WTC11 (cell line): ENCODE measurements around the gene CLDN3. TPM values are rescaled to one million over a fixed set of nuclear protein-coding genes. Genes with fewer than 3 reads are reported as not detected.

ENCODE experiments used
- AR ChIP-seq: fragments of 250-450 bp; sonication (Bioruptor Pico); IDR thresholded peaks from 2 replicates; pipeline ENCODE4 v1.9.0; 2021; ENCODE audit warnings: mild to moderate bottlenecking
- ARID4B ChIP-seq: sonication (generic); formaldehyde crosslinking; IDR thresholded peaks from 2 replicates; pipeline ENCODE4 v1.8.0; 2023; ENCODE audit warnings: missing genetic modification reagents, mild to moderate bottlenecking, borderline replicate concordance
- CDX4 ChIP-seq: fragments of 250-450 bp; sonication (Bioruptor Pico); IDR thresholded peaks from 2 replicates; pipeline ENCODE4 v1.9.0; 2021; ENCODE audit warnings: moderate library complexity, mild to moderate bottlenecking, inconsistent platforms, borderline replicate concordance
- ELF4 ChIP-seq: sonication (generic); formaldehyde crosslinking; IDR thresholded peaks from 2 replicates; pipeline ENCODE4 v1.8.1; 2022; ENCODE audit warnings: low read depth, mild to moderate bottlenecking, moderate library complexity, missing genetic modification reagents
- ERG ChIP-seq: fragments of 250-450 bp; sonication (Bioruptor Pico); IDR thresholded peaks from 2 replicates; pipeline ENCODE4 v1.8.0; 2021; ENCODE audit warnings: mild to moderate bottlenecking
- ESRRA ChIP-seq: sonication (generic); formaldehyde crosslinking; IDR thresholded peaks from 2 replicates; pipeline ENCODE4 v1.8.1; 2022; ENCODE audit warnings: mild to moderate bottlenecking, missing genetic modification reagents, borderline replicate concordance
- JUN ChIP-seq: sonication (generic); formaldehyde crosslinking; IDR thresholded peaks from 2 replicates; pipeline ENCODE4 v1.8.0; 2023; ENCODE audit warnings: mild to moderate bottlenecking, missing genetic modification reagents
- KAT7 ChIP-seq: sonication (generic); formaldehyde crosslinking; IDR thresholded peaks from 2 replicates; pipeline ENCODE4 v1.8.1; 2023; ENCODE audit warnings: missing genetic modification reagents, mild to moderate bottlenecking, borderline replicate concordance
- MLX ChIP-seq: sonication (generic); formaldehyde crosslinking; IDR thresholded peaks from 2 replicates; pipeline ENCODE4 v1.8.1; 2023; ENCODE audit warnings: mild to moderate bottlenecking, missing genetic modification reagents, moderate library complexity
- MXD4 ChIP-seq: fragments of 250-450 bp; sonication (Bioruptor Pico); IDR thresholded peaks from 2 replicates; pipeline ENCODE4 v1.8.0; 2021; ENCODE audit warnings: mild to moderate bottlenecking, moderate library complexity, borderline replicate concordance
- MYBL2 ChIP-seq: sonication (generic); formaldehyde crosslinking; IDR thresholded peaks from 2 replicates; pipeline ENCODE4 v1.8.1; 2023; ENCODE audit warnings: mild to moderate bottlenecking, moderate library complexity, missing genetic modification reagents
- NFATC4 ChIP-seq: fragments of 250-450 bp; sonication (Bioruptor Pico); IDR thresholded peaks from 2 replicates; pipeline ENCODE4 v1.9.0; 2021; ENCODE audit warnings: mild to moderate bottlenecking
- NFYB ChIP-seq: sonication (generic); formaldehyde crosslinking; conservative IDR thresholded peaks from 2 replicates; pipeline ENCODE4 v1.8.0; 2022; ENCODE audit warnings: low read depth, missing genetic modification reagents
- OVOL2 ChIP-seq: fragments of 250-450 bp; sonication (Bioruptor Pico); IDR thresholded peaks from 2 replicates; pipeline ENCODE4 v1.9.0; 2021; ENCODE audit warnings: mild to moderate bottlenecking, borderline replicate concordance
- PREB ChIP-seq: sonication (generic); formaldehyde crosslinking; IDR thresholded peaks from 2 replicates; pipeline ENCODE4 v1.8.1; 2022; ENCODE audit warnings: mild to moderate bottlenecking, missing genetic modification reagents, moderate library complexity, borderline replicate concordance
- RELA ChIP-seq: sonication (generic); formaldehyde crosslinking; IDR thresholded peaks from 2 replicates; pipeline ENCODE4 v1.8.1; 2022; ENCODE audit warnings: missing genetic modification reagents, mild to moderate bottlenecking, borderline replicate concordance
- USF2 ChIP-seq: sonication (generic); formaldehyde crosslinking; IDR thresholded peaks from 2 replicates; pipeline ENCODE4 v1.8.1; 2023; ENCODE audit warnings: mild to moderate bottlenecking, missing genetic modification reagents, moderate library complexity
- ZBTB21 ChIP-seq: sonication (generic); formaldehyde crosslinking; IDR thresholded peaks from 2 replicates; pipeline ENCODE4 v1.8.1; 2023; ENCODE audit warnings: mild to moderate bottlenecking, missing genetic modification reagents, borderline replicate concordance
- ZBTB43 ChIP-seq: sonication (generic); formaldehyde crosslinking; IDR thresholded peaks from 2 replicates; pipeline ENCODE4 v1.8.1; 2023; ENCODE audit warnings: mild to moderate bottlenecking, missing genetic modification reagents
- ZNF425 ChIP-seq: fragments of 250-450 bp; sonication (Bioruptor Pico); conservative IDR thresholded peaks from 2 replicates; pipeline ENCODE4 v1.9.0; 2021; ENCODE audit warnings: mild to moderate bottlenecking
- ZNF671 ChIP-seq: fragments of 250-450 bp; sonication (Bioruptor Pico); IDR thresholded peaks from 2 replicates; pipeline ENCODE4 v1.8.0; 2021; ENCODE audit warnings: mild to moderate bottlenecking
- total RNA-seq: library from RNA; stranded (reverse); gene quantifications from 3 replicates; pipeline ENCODE4 v1.2.3, GENCODE V29; 2021

The CLDN3 gene
- total RNA-seq, 1 experiment from 2014 or later = 20.7 TPM

- TF ChIP-seq MYBL2 (CRISPR knock-in tag) (no peak), ZBTB21 (CRISPR knock-in tag) (no peak), ZBTB43 (CRISPR knock-in tag) (no peak), NFYB (CRISPR knock-in tag) (no peak), RELA (CRISPR knock-in tag) (no peak), PREB (no peak), ESRRA (CRISPR knock-in tag) (no peak), ZNF671 (CRISPR knock-in tag) (no peak), ZNF425 (CRISPR knock-in tag) (no peak), OVOL2 (CRISPR knock-in tag) (no peak), ERG (CRISPR knock-in tag) (no peak), ELF4 (CRISPR knock-in tag) (no peak), JUN (CRISPR knock-in tag) (no peak), MLX (CRISPR knock-in tag) (0 out of 2 replicates have a peak, but pooled peaks have one; percentile 63), AR (CRISPR knock-in tag) (no peak), USF2 (no peak), CDX4 (CRISPR knock-in tag) (no peak), ARID4B (no peak), NFATC4 (CRISPR knock-in tag) (no peak), KAT7 (CRISPR knock-in tag) (no peak), MXD4 (no peak)
Measured at GRCh38 chr7:73734619-73735527, 35.2 kb downstream of the CLDN3 start (continued).
